ENCODE results near the gene STAP2. TPM values are rescaled to one million over a fixed set of nuclear protein-coding genes. Genes with fewer than 3 reads are reported as not detected.

Gene STAP2
- total RNA-seq, 4 donors from 2014 or later, result 67.0 to 93.1 (median 87.2) TPM

- TF ChIP-seq POLR2A (IDR thresholded peaks at IDR 0.05) (no peak), EP300 (IDR thresholded peaks at IDR 0.05) (no peak), CTCF (IDR thresholded peaks at IDR 0.05) (no peak), POLR2AphosphoS5 (IDR thresholded peaks at IDR 0.05) (no peak)
- H3K4me3 ChIP-seq, result no peak overlapping the region
- H3K36me3 ChIP-seq, result peaks cover 16% of the 10 kb centered on the region
- H3K27me3 ChIP-seq, result no peaks in the 10 kb centered on the region
- peaks cover 24% of the 10 kb centered on the region for H3K4me1 ChIP-seq
- H3K27ac ChIP-seq, result no peak overlapping the region
- H3K9me3 ChIP-seq, result no peaks in the 10 kb centered on the region
- no peak for DNase-seq (ENCODE audit: low spot score in 2 of 2)
- WGBS, result 80% methylated on average over 6 of the region's 6 CpGs
These were observed 7.4 kb upstream of the STAP2 start for GRCh38 chr19:4346020-4346383.

- no peak overlapping the region for H3K27ac ChIP-seq
- TF ChIP-seq CTCF (IDR thresholded peaks at IDR 0.05), result no peak
- TF ChIP-seq POLR2A (IDR thresholded peaks at IDR 0.05), result no peak
- no peak for TF ChIP-seq POLR2AphosphoS5 (IDR thresholded peaks at IDR 0.05)
- TF ChIP-seq EP300 (IDR thresholded peaks at IDR 0.05), result no peak
- WGBS, result 85% methylated on average over 5 of the region's 15 CpGs
These were observed 6.9 kb upstream of the STAP2 start for GRCh38 chr19:4345342-4346019.

GRCh38 chr19:4343370-4344307 lies 5.0 kb upstream of the STAP2 start, which contains the start of gene MPND:
TSS of gene MPND (plus strand) at chr19:4343562. CDS start at chr19:4343594, 32 bp downstream.
- DNase-seq (ENCODE audit: low spot score in 2 of 2), result peak; percentile 94 to 95
- peaks cover 30% of the 10 kb centered on the region for H3K4me1 ChIP-seq
- H3K4me3 ChIP-seq, result peak within 1 kb of the TSS; percentile 70
- WGBS, result 10% methylated on average over 28 of the region's 101 CpGs
- TF ChIP-seq CTCF (IDR thresholded peaks at IDR 0.05) (no peak), EP300 (IDR thresholded peaks at IDR 0.05) (no peak), POLR2A (IDR thresholded peaks at IDR 0.05) (no peak), POLR2AphosphoS5 (IDR thresholded peaks at IDR 0.05) (no peak)
- no peaks in the 10 kb centered on the region for H3K27me3 ChIP-seq
- H3K27ac ChIP-seq, result peak within 1 kb of the TSS; percentile 87
- no peaks in the 10 kb centered on the region for H3K9me3 ChIP-seq
- H3K36me3 ChIP-seq, result peaks cover 13% of the 10 kb centered on the region

More at GRCh38 chr19:4345342-4346019, 6.9 kb upstream of the STAP2 start:
- Histone ChIP-seq H3K9me3 (no peaks in the 10 kb centered on the region), H3K4me3 (no peak overlapping the region), H3K27me3 (no peaks in the 10 kb centered on the region), H3K36me3 (peaks cover 16% of the 10 kb centered on the region), H3K4me1 (peaks cover 24% of the 10 kb centered on the region)
- no peak for DNase-seq (ENCODE audit: low spot score in 2 of 2)

- DNase-seq (ENCODE audit: low spot score in 2 of 2), result peak; percentile 98 to 99
- no peaks in the 10 kb centered on the region for H3K9me3 ChIP-seq
- peaks cover 12% of the 10 kb centered on the region for H3K36me3 ChIP-seq
- peaks cover 38% of the 10 kb centered on the region for H3K4me1 ChIP-seq
- no peaks in the 10 kb centered on the region for H3K27me3 ChIP-seq
- WGBS, result under 1% methylated on average over 26 of the region's 39 CpGs
- TF ChIP-seq POLR2AphosphoS5 (IDR thresholded peaks at IDR 0.05), result peak in 1 of 3 donors; percentile 52
- TF ChIP-seq POLR2A (IDR thresholded peaks at IDR 0.05), result peak in 1 of 2 donors; percentile 40
- TF ChIP-seq CTCF (IDR thresholded peaks at IDR 0.05), result peak in 1 of 2 donors; percentile 41
- no peak for TF ChIP-seq EP300 (IDR thresholded peaks at IDR 0.05)
- H3K27ac ChIP-seq, result peak overlapping the region; percentile 87
- peak overlapping the region; percentile 70 for H3K4me3 ChIP-seq
These were observed 4.2 kb upstream of the STAP2 start for GRCh38 chr19:4342615-4343369.

All from suprapubic skin (tissue), 4 donors.